Measurements from ENCODE around the gene TUFM. TPM values are rescaled to one million over a fixed set of nuclear protein-coding genes. Genes with fewer than 3 reads are reported as not detected.

Gene TUFM
- total RNA-seq, 3 donors from 2014 or later = 97.9 to 103 (median 98.4) TPM

- H3K36me3 ChIP-seq = no peaks in the 10 kb centered on the region
- no peak overlapping the region for H3K4me3 ChIP-seq
- H3K27me3 ChIP-seq = no peaks in the 10 kb centered on the region
- DNase-seq (ENCODE audit: low spot score in 2 of 2) = no peak
- peaks cover 0 to 4% of the 10 kb centered on the region in 2 donors for H3K4me1 ChIP-seq
- TF ChIP-seq POLR2A (IDR thresholded peaks at IDR 0.05) (no peak), POLR2AphosphoS5 (IDR thresholded peaks at IDR 0.05) (no peak), CTCF (IDR thresholded peaks at IDR 0.05) (no peak)
- no peaks in the 10 kb centered on the region for H3K9me3 ChIP-seq
- no peak overlapping the region for H3K27ac ChIP-seq
- intact Hi-C loops (cut with DNase I; ENCODE audit: low total_unique reads) = no loop called here
These were observed 34.8 kb upstream of the TUFM start for GRCh38 chr16:28880955-28881354.

DNA sequence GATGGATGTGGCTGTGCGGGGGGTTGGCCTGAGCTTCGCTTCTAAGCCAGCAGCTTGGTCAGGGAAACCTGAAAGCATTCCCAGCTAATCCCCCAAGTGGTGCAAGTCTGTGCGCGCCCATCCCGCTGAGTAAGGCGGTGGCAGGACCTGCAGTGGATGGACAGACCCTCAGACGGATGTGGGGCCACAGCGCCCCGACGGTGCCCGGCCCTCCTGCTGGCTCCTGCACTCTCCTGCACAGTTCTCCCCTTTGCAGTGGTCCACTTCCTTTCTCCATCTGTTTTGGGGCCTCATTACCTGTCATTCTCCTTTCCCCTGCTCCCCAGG, 34.4 kb upstream of the TUFM start:
- Histone ChIP-seq H3K9me3 (no peaks in the 10 kb centered on the region), H3K27me3 (no peaks in the 10 kb centered on the region), H3K36me3 (no peaks in the 10 kb centered on the region), H3K4me3 (peak overlapping the region in 2 of 3 donors; percentile 71 to 73), H3K4me1 (peaks cover 0 to 4% of the 10 kb centered on the region in 2 donors), H3K27ac (no peak overlapping the region)
- TF ChIP-seq POLR2AphosphoS5 (IDR thresholded peaks at IDR 0.05) = no peak
- no peak for TF ChIP-seq POLR2A (IDR thresholded peaks at IDR 0.05)
- TF ChIP-seq CTCF (IDR thresholded peaks at IDR 0.05) = no peak
- intact Hi-C loops (cut with DNase I; ENCODE audit: low total_unique reads) = no loop called here
- no peak for DNase-seq (ENCODE audit: low spot score in 2 of 2)

GRCh38 chr16:28879841-28880588, 33.9 kb upstream of the TUFM start:
- Histone ChIP-seq H3K27ac (no peak overlapping the region), H3K4me3 (peak overlapping the region; percentile 48 to 73 (median 71)), H3K9me3 (no peaks in the 10 kb centered on the region), H3K27me3 (no peaks in the 10 kb centered on the region), H3K36me3 (no peaks in the 10 kb centered on the region), H3K4me1 (peaks cover 0 to 4% of the 10 kb centered on the region in 2 donors)
- DNase-seq (ENCODE audit: low spot score in 2 of 2) = peak; percentile 78 to 88
- TF ChIP-seq POLR2A (IDR thresholded peaks at IDR 0.05) (no peak), POLR2AphosphoS5 (IDR thresholded peaks at IDR 0.05) (peak in 1 of 3 donors; percentile 23), CTCF (IDR thresholded peaks at IDR 0.05) (peak; percentile 18 to 55 (median 34))
- intact Hi-C loops (cut with DNase I; ENCODE audit: low total_unique reads) = no loop called here

DNA sequence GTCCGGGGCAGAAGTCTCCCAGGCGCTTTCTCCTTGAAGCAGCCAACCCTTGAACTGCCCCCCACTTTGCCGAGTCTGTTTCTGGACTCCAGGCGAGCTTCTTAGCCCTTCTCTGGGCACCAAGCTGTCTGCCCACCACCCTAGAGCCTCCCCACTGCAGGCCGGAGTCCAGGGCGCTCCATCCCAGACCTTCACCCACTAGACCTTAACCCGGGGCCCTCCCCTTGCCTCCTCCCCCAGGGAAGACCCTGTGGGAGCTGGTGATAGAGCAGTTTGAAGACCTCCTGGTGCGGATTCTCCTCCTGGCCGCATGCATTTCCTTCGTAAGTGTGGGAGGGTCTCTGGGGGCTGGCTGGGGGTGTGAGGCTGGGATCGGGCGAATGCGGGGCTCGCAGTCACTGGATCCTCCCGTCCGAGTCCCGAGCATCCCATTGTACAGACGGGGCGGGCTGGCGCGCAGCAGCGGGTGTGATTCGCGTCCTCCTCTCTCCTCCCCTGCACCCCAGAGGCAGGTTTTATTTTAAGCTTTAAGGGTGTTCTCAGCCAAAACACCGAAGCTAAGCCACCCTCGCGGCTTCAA, 33.2 kb upstream of the TUFM start:
- Histone ChIP-seq H3K4me3 (peak overlapping the region; percentile 48 to 73 (median 71)), H3K9me3 (no peaks in the 10 kb centered on the region), H3K27me3 (no peaks in the 10 kb centered on the region), H3K36me3 (no peaks in the 10 kb centered on the region), H3K4me1 (peaks cover 0 to 4% of the 10 kb centered on the region in 2 donors), H3K27ac (no peak overlapping the region)
- DNase-seq (ENCODE audit: low spot score in 2 of 2) = no peak
- intact Hi-C loops (cut with DNase I; ENCODE audit: low total_unique reads) = no loop called here
- TF ChIP-seq CTCF (IDR thresholded peaks at IDR 0.05) = no peak
- TF ChIP-seq POLR2A (IDR thresholded peaks at IDR 0.05) = no peak
- no peak for TF ChIP-seq POLR2AphosphoS5 (IDR thresholded peaks at IDR 0.05)
